ENCODE data around the gene XRN1.
"Not testable (repeated sequence)": the region's sequence is repeated elsewhere in the genome, so short reads cannot be mapped to it uniquely, and the experiment has no call there.

Gene XRN1

GRCh38 chr3:142356818-142357217 lies 91.0 kb downstream of the XRN1 start:
- DNase-seq (ENCODE audit: low spot score) (no peak), ATAC-seq (ENCODE audit: low read depth) (no peak)
- Histone ChIP-seq H3K27ac (ENCODE audit: poor library complexity, severe bottlenecking) (no peak overlapping the region), H3K4me1 (ENCODE audit: insufficient read depth, poor library complexity, severe bottlenecking) (no peaks in the 10 kb centered on the region), H3K9me3 (ENCODE audit: severe bottlenecking) (no peaks in the 10 kb centered on the region), H3K4me3 (ENCODE audit: severe bottlenecking) (no peak overlapping the region), H3K36me3 (ENCODE audit: low read depth) (peaks cover 61% of the 10 kb centered on the region), H3K27me3 (ENCODE audit: insufficient read depth, poor library complexity, severe bottlenecking) (no peaks in the 10 kb centered on the region)
- TF ChIP-seq, protein P1, sequence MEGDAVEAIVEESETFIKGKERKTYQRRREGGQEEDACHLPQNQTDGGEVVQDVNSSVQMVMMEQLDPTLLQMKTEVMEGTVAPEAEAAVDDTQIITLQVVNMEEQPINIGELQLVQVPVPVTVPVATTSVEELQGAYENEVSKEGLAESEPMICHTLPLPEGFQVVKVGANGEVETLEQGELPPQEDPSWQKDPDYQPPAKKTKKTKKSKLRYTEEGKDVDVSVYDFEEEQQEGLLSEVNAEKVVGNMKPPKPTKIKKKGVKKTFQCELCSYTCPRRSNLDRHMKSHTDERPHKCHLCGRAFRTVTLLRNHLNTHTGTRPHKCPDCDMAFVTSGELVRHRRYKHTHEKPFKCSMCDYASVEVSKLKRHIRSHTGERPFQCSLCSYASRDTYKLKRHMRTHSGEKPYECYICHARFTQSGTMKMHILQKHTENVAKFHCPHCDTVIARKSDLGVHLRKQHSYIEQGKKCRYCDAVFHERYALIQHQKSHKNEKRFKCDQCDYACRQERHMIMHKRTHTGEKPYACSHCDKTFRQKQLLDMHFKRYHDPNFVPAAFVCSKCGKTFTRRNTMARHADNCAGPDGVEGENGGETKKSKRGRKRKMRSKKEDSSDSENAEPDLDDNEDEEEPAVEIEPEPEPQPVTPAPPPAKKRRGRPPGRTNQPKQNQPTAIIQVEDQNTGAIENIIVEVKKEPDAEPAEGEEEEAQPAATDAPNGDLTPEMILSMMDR (IDR thresholded peaks at IDR 0.05; ENCODE audit: poor library complexity, severe bottlenecking), result no peak

DNA sequence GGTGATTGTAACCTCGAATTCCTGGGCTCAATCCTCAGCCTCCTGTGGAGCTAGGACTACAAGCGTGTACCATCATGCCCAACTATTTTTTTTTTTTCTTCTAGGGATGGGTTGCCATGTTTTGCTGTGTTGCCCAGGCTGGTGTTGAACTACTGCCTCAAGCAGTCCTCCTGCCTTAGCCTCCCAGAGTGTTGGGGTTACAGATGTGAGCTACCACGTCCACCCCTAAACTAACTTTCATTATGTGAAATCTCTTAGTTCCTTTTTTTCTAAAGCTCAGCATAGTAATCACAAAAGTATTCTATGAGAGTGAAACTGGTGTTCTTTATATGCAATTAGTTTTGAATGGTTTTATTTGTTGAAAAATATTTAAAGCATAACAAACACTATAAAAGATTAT lies 92.1 kb downstream of the XRN1 start:
- H3K27ac ChIP-seq (ENCODE audit: poor library complexity, severe bottlenecking), result no peak overlapping the region
- no peaks in the 10 kb centered on the region for H3K4me1 ChIP-seq (ENCODE audit: insufficient read depth, poor library complexity, severe bottlenecking)
- TF ChIP-seq, protein P1 (IDR thresholded peaks at IDR 0.05; ENCODE audit: poor library complexity, severe bottlenecking), result no peak
- no peaks in the 10 kb centered on the region for H3K27me3 ChIP-seq (ENCODE audit: insufficient read depth, poor library complexity, severe bottlenecking)
- DNase-seq (ENCODE audit: low spot score) (no peak), ATAC-seq (ENCODE audit: low read depth) (no peak)
- peaks cover 63% of the 10 kb centered on the region for H3K36me3 ChIP-seq (ENCODE audit: low read depth)
- no peak overlapping the region for H3K4me3 ChIP-seq (ENCODE audit: severe bottlenecking)
- no peaks in the 10 kb centered on the region for H3K9me3 ChIP-seq (ENCODE audit: severe bottlenecking)

GRCh38 chr3:142354076-142354475 lies 93.8 kb downstream of the XRN1 start:
- H3K9me3 ChIP-seq (ENCODE audit: severe bottlenecking), result no peaks in the 10 kb centered on the region
- no peak overlapping the region for H3K4me3 ChIP-seq (ENCODE audit: severe bottlenecking)
- no peaks in the 10 kb centered on the region for H3K4me1 ChIP-seq (ENCODE audit: insufficient read depth, poor library complexity, severe bottlenecking)
- ATAC-seq (ENCODE audit: low read depth) (no peak), DNase-seq (ENCODE audit: low spot score) (no peak)
- H3K36me3 ChIP-seq (ENCODE audit: low read depth), result peaks cover 57% of the 10 kb centered on the region
- H3K27ac ChIP-seq (ENCODE audit: poor library complexity, severe bottlenecking), result no peak overlapping the region
- TF ChIP-seq, protein P1 (IDR thresholded peaks at IDR 0.05; ENCODE audit: poor library complexity, severe bottlenecking), result no peak
- H3K27me3 ChIP-seq (ENCODE audit: insufficient read depth, poor library complexity, severe bottlenecking), result no peaks in the 10 kb centered on the region

DNA sequence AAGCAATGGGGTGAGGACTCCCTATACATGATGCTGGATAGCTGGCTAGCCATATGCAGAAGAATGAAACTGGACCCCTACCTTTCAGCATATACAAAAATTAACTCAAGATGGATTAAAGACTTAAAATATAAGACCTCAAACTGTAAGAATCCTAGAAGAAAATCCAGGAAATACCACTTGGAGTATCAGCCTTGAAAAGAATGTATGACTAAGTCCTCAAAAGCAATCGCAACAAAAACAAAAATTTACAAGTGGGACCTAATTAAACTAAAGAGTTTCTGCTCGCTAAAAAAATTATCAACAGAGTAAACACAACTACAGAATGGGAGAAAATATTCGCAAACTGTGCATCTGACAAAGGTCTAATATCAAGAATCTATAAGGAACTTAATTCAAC lies 94.3 kb downstream of the XRN1 start:
- Histone ChIP-seq H3K4me1 (ENCODE audit: insufficient read depth, poor library complexity, severe bottlenecking) (no peaks in the 10 kb centered on the region), H3K9me3 (ENCODE audit: severe bottlenecking) (no peaks in the 10 kb centered on the region), H3K4me3 (ENCODE audit: severe bottlenecking) (no peak overlapping the region), H3K27ac (ENCODE audit: poor library complexity, severe bottlenecking) (no peak overlapping the region), H3K27me3 (ENCODE audit: insufficient read depth, poor library complexity, severe bottlenecking) (no peaks in the 10 kb centered on the region), H3K36me3 (ENCODE audit: low read depth) (peaks cover 57% of the 10 kb centered on the region)
- ATAC-seq (ENCODE audit: low read depth) (no peak), DNase-seq (ENCODE audit: low spot score) (no peak)
- TF ChIP-seq, protein P1 (IDR thresholded peaks at IDR 0.05; ENCODE audit: poor library complexity, severe bottlenecking), result no peak

DNA sequence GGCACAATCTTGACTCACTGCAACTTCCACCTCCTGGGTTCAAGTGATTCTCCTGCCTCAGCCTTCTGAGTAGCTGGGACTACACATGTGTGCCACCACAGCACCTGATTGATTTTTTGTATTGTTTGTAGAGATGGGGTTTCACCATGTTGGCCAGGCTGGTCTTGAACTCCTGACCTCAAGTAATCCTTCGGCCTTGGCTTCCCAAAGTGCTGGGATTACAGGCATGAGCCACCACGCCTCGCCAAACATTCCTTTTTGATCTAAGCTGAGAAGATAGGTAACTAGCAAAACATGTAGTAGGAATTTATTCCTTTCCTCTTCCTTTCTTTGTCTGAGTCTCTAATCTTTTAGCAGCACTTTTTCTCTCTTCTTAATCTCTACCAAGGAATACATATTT lies 95.1 kb downstream of the XRN1 start:
- DNase-seq (ENCODE audit: low spot score); H3K9me3 ChIP-seq (ENCODE audit: severe bottlenecking); H3K27me3 ChIP-seq (ENCODE audit: insufficient read depth, poor library complexity, severe bottlenecking); H3K27ac ChIP-seq (ENCODE audit: poor library complexity, severe bottlenecking); H3K4me3 ChIP-seq (ENCODE audit: severe bottlenecking); H3K4me1 ChIP-seq (ENCODE audit: insufficient read depth, poor library complexity, severe bottlenecking); ATAC-seq (ENCODE audit: low read depth): not testable (repeated sequence)
- peaks cover 64% of the 10 kb centered on the region for H3K36me3 ChIP-seq (ENCODE audit: low read depth)

All from RWPE2 (cell line).